Tibial artery (tissue), 4 donors: ENCODE measurements around the gene SRGAP3.

ENCODE experiments used
- DNase-seq, 2 donors: peaks; one replicate each; pipeline ENCODE4 v3.0.0-alpha.2; 2019
- H3K27ac ChIP-seq, 2 donors: fragments of 200-600 bp; sonication (generic) in 1 of 2; 1 replicate in 1 of 2; 2 replicates in 1 of 2; pipeline ENCODE4 v1.5.1; 2018 to 2019; ENCODE audit warnings: mild to moderate bottlenecking in 1 of 2
- H3K27me3 ChIP-seq, 2 donors: fragments of 200-600 bp; sonication (generic) in 1 of 2; one replicate each; pipeline versions ENCODE4 v1.5.1 to v1.6.0; 2016 to 2019
- H3K36me3 ChIP-seq, 3 donors: fragments of 200-600 bp; sonication (generic) in 2 of 3; one replicate each; pipeline ENCODE4 v1.5.1; 2016 to 2019; ENCODE audit warnings: mild to moderate bottlenecking in 2 of 3
- H3K4me1 ChIP-seq, 4 donors: fragments of 200-600 bp; sonication (generic) in 2 of 4; 1 replicate in 3 of 4; 2 replicates in 1 of 4; pipeline ENCODE4 v1.5.1; 2016 to 2019
- H3K4me3 ChIP-seq, 2 donors: fragments of 200-600 bp; sonication (generic) in 1 of 2; 1 replicate in 1 of 2; 2 replicates in 1 of 2; pipeline ENCODE4 v1.5.1; 2018 to 2019; ENCODE audit warnings: mild to moderate bottlenecking in 2 of 2
- H3K9me3 ChIP-seq, 3 donors: fragments of 200-600 bp; sonication (generic) in 1 of 3; one replicate each; pipeline ENCODE4 v1.5.1; 2016 to 2019
- intact Hi-C: fragments of 100-400 bp; cut with DNase I; formaldehyde crosslinking; loops from one replicate; pipeline ENCODE4 v1.15.0; 2023; ENCODE audit warnings: low total_unique reads
- TF ChIP-seq, protein P1 (sequence below), 2 experiments: fragments of 200-600 bp in 1 of 2; fragments of 450-650 bp in 1 of 2; IDR thresholded peaks; one replicate each; pipeline ENCODE4 v1.5.1; 2017 to 2019; ENCODE audit warnings: antibody characterized with exemption in 2 of 2, mild to moderate bottlenecking in 1 of 2, moderate library complexity in 1 of 2

SRGAP3 gene

GRCh38 chr3:9045371-9045770 lies 204.1 kb downstream of the SRGAP3 start:
- H3K4me3 ChIP-seq = no peak overlapping the region
- H3K36me3 ChIP-seq = no peaks in the 10 kb centered on the region
- intact Hi-C loops = no loop called here
- no peaks in the 10 kb centered on the region for H3K9me3 ChIP-seq
- no peak for DNase-seq
- H3K27me3 ChIP-seq = no peaks in the 10 kb centered on the region
- no peak overlapping the region for H3K27ac ChIP-seq
- no peaks in the 10 kb centered on the region for H3K4me1 ChIP-seq
- TF ChIP-seq, protein P1, sequence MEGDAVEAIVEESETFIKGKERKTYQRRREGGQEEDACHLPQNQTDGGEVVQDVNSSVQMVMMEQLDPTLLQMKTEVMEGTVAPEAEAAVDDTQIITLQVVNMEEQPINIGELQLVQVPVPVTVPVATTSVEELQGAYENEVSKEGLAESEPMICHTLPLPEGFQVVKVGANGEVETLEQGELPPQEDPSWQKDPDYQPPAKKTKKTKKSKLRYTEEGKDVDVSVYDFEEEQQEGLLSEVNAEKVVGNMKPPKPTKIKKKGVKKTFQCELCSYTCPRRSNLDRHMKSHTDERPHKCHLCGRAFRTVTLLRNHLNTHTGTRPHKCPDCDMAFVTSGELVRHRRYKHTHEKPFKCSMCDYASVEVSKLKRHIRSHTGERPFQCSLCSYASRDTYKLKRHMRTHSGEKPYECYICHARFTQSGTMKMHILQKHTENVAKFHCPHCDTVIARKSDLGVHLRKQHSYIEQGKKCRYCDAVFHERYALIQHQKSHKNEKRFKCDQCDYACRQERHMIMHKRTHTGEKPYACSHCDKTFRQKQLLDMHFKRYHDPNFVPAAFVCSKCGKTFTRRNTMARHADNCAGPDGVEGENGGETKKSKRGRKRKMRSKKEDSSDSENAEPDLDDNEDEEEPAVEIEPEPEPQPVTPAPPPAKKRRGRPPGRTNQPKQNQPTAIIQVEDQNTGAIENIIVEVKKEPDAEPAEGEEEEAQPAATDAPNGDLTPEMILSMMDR (IDR thresholded peaks at IDR 0.05) = no peak

DNA sequence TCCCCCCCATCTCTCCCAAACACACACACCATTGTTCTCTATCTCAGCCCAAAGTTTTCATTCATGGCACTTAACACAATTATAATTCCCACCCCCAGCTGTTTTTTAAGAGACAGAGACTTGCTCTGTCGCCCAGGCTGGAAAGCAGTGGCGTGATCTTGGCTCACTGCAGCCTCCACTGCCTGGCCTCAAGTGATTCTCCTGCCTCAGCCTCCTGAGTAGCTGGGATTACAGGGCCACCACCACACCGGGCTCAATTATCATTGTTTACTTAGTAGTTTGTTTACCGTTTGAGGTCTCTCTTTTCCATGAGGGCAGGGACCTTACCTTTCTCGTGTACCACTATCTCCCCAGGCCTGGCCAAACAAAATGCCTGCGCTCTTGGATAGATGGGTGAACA lies 206.4 kb downstream of the SRGAP3 start:
- H3K36me3 ChIP-seq = no peaks in the 10 kb centered on the region
- TF ChIP-seq, protein P1 (IDR thresholded peaks at IDR 0.05) = no peak
- no peaks in the 10 kb centered on the region for H3K4me1 ChIP-seq
- H3K9me3 ChIP-seq = no peaks in the 10 kb centered on the region
- H3K27me3 ChIP-seq = no peaks in the 10 kb centered on the region
- intact Hi-C loops = no loop called here
- DNase-seq = no peak
- H3K27ac ChIP-seq = no peak overlapping the region
- H3K4me3 ChIP-seq = no peak overlapping the region

GRCh38 chr3:9041626-9042025 lies 207.8 kb downstream of the SRGAP3 start:
- H3K9me3 ChIP-seq = no peaks in the 10 kb centered on the region
- no peaks in the 10 kb centered on the region for H3K27me3 ChIP-seq
- TF ChIP-seq, protein P1 (IDR thresholded peaks at IDR 0.05) = no peak
- H3K4me3 ChIP-seq = no peak overlapping the region
- DNase-seq = no peak
- intact Hi-C loops = no loop called here
- H3K4me1 ChIP-seq = peaks cover 0 to 10% (median 5%) of the 10 kb centered on the region in 4 donors
- no peaks in the 10 kb centered on the region for H3K36me3 ChIP-seq
- H3K27ac ChIP-seq = no peak overlapping the region

DNA sequence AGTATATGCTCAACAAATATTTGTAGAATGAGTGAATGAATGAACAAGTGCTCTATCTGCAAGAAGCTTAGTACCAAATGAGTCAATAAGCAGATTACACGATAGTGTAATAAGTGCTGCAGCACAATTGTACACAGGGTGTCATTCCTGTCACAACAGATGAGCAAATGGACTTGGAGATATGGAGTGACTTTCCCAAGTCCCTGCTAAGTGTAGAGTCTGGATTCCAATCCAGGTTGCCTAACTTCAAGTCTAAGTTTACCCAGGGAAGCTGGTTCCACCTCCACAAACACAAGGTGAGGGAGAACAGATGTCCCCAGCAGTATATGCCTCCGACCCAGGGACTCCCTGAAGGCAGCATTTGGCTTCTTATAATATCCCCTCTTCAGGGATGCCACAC lies 208.4 kb downstream of the SRGAP3 start:
- H3K4me3 ChIP-seq = no peak overlapping the region
- H3K4me1 ChIP-seq = peaks cover 0 to 15% (median 6%) of the 10 kb centered on the region in 4 donors
- TF ChIP-seq, protein P1 (IDR thresholded peaks at IDR 0.05) = no peak
- H3K27me3 ChIP-seq = no peaks in the 10 kb centered on the region
- DNase-seq = no peak
- intact Hi-C loops = no loop called here
- no peaks in the 10 kb centered on the region for H3K36me3 ChIP-seq
- no peaks in the 10 kb centered on the region for H3K9me3 ChIP-seq
- no peak overlapping the region for H3K27ac ChIP-seq

GRCh38 chr3:9037144-9037711 lies 212.2 kb downstream of the SRGAP3 start:
- peak in 1 of 2 donors; percentile 57 for DNase-seq

More at GRCh38 chr3:9037144-9037711, 212.2 kb downstream of the SRGAP3 start:
- no peak overlapping the region for H3K4me3 ChIP-seq
- no peaks in the 10 kb centered on the region for H3K9me3 ChIP-seq
- H3K27me3 ChIP-seq = no peaks in the 10 kb centered on the region
- intact Hi-C loops = no loop called here
- no peaks in the 10 kb centered on the region for H3K36me3 ChIP-seq
- peaks cover 0 to 15% (median 6%) of the 10 kb centered on the region in 4 donors for H3K4me1 ChIP-seq
- TF ChIP-seq, protein P1 (IDR thresholded peaks at IDR 0.05) = no peak
- H3K27ac ChIP-seq = peak overlapping the region in 1 of 2 donors; percentile 36
